H9 (cell line): ENCODE results near the gene CERK. TPM values are rescaled to one million over a fixed set of nuclear protein-coding genes. Genes with fewer than 3 reads are reported as not detected.

Experiments used
- DNase-seq: peaks from one replicate; pipeline ENCODE4 v3.0.0-alpha.2; 2017
- H2AFZ ChIP-seq: one replicate; pipeline ENCODE4 v1.6.1; 2013; ENCODE audit warnings: mild to moderate bottlenecking, low read length, control low read depth, moderate library complexity
- H2AK5ac ChIP-seq: 2 replicates; pipeline ENCODE4 v1.6.1; 2013; ENCODE audit warnings: low read length, control low read depth, mixed read lengths; ENCODE audit not compliant: insufficient read length
- H2BK120ac ChIP-seq: one replicate; pipeline ENCODE4 v1.6.1; 2013; ENCODE audit warnings: low read depth, mild to moderate bottlenecking, low read length, control low read depth, inconsistent platforms; ENCODE audit not compliant: poor library complexity, severe bottlenecking
- H2BK12ac ChIP-seq: 2 replicates; pipeline ENCODE4 v1.6.1; 2013; ENCODE audit warnings: low read length, control low read depth, mixed read lengths, low read depth; ENCODE audit not compliant: insufficient read length
- H2BK15ac ChIP-seq: 2 replicates; pipeline ENCODE4 v1.6.1; 2013; ENCODE audit warnings: low read depth, low read length, control low read depth
- H2BK20ac ChIP-seq: one replicate; pipeline ENCODE4 v1.6.1; 2013; ENCODE audit warnings: low read depth, mild to moderate bottlenecking, low read length, control low read depth, inconsistent platforms; ENCODE audit not compliant: poor library complexity, severe bottlenecking
- H2BK5ac ChIP-seq: 2 replicates; pipeline ENCODE4 v1.6.1; 2013; ENCODE audit warnings: low read length, control low read depth, mixed read lengths; ENCODE audit not compliant: insufficient read length
- H3K14ac ChIP-seq: 2 replicates; pipeline ENCODE4 v1.6.1; 2013; ENCODE audit warnings: low read length, control low read depth; ENCODE audit not compliant: insufficient read depth
- H3K18ac ChIP-seq: 2 replicates; pipeline ENCODE4 v1.6.1; 2013; ENCODE audit warnings: low read depth, mild to moderate bottlenecking, mixed read lengths, low read length, control low read depth; ENCODE audit not compliant: insufficient read length
- H3K23ac ChIP-seq: 2 replicates; pipeline ENCODE4 v1.6.1; 2013; ENCODE audit warnings: low read length, control low read depth, mixed read lengths, low read depth; ENCODE audit not compliant: insufficient read length
- H3K23me2 ChIP-seq: 2 replicates; pipeline ENCODE4 v1.6.1; 2013; ENCODE audit warnings: low read depth, mild to moderate bottlenecking, mixed read lengths, low read length, control low read depth; ENCODE audit not compliant: insufficient read length, poor library complexity, severe bottlenecking
- H3K27ac ChIP-seq: 2 replicates; pipeline ENCODE4 v1.5.1; 2013; ENCODE audit warnings: low read length, control low read depth, mixed read lengths, low read depth; ENCODE audit not compliant: insufficient read length
- H3K27me3 ChIP-seq: 2 replicates; pipeline ENCODE4 v1.6.1; 2013; ENCODE audit warnings: low read length, control low read depth, inconsistent platforms; ENCODE audit not compliant: insufficient read depth
- H3K4ac ChIP-seq: 2 replicates; pipeline ENCODE4 v1.6.1; 2013; ENCODE audit warnings: low read depth, mild to moderate bottlenecking, control low read depth, inconsistent platforms, low read length, moderate library complexity
- H3K4me1 ChIP-seq: 2 replicates; pipeline ENCODE4 v1.6.1; 2013; ENCODE audit warnings: low read length, control low read depth, inconsistent platforms; ENCODE audit not compliant: insufficient read depth
- H3K4me2 ChIP-seq: 2 replicates; pipeline ENCODE4 v1.6.1; 2013; ENCODE audit warnings: low read length, control low read depth, mixed read lengths; ENCODE audit not compliant: insufficient read length, insufficient read depth
- H3K56ac ChIP-seq: 2 replicates; pipeline ENCODE4 v1.6.1; 2013; ENCODE audit warnings: low read depth, mild to moderate bottlenecking, mixed read lengths, low read length, control low read depth; ENCODE audit not compliant: insufficient read length
- H3K79me1 ChIP-seq: 2 replicates; pipeline ENCODE4 v1.6.1; 2013; ENCODE audit warnings: low read depth, mild to moderate bottlenecking, moderate library complexity, low read length, control low read depth, inconsistent platforms; ENCODE audit not compliant: insufficient read depth, poor library complexity, severe bottlenecking
- H3K79me2 ChIP-seq: 2 replicates; pipeline ENCODE4 v1.6.1; 2013; ENCODE audit warnings: low read length, control low read depth, inconsistent platforms; ENCODE audit not compliant: insufficient read depth
- H3K9ac ChIP-seq: 2 replicates; pipeline ENCODE4 v1.6.1; 2013; ENCODE audit warnings: low read length, control low read depth, mixed read lengths; ENCODE audit not compliant: insufficient read length; ENCODE audit errors: extremely low read depth
- H3K9me3 ChIP-seq: one replicate; pipeline ENCODE4 v1.6.1; 2013; ENCODE audit warnings: low read depth, low read length, inconsistent platforms; ENCODE audit not compliant: control insufficient read depth
- H3T11ph ChIP-seq: one replicate; pipeline ENCODE4 v1.6.1; 2013; ENCODE audit warnings: mild to moderate bottlenecking, low read length, control low read depth, inconsistent platforms
- H4K20me1 ChIP-seq: one replicate; pipeline ENCODE4 v1.6.1; 2013; ENCODE audit not compliant: control insufficient read depth, insufficient read length, insufficient read depth
- H4K5ac ChIP-seq: 2 replicates; pipeline ENCODE4 v1.6.1; 2013; ENCODE audit warnings: low read depth, mild to moderate bottlenecking, mixed read lengths, low read length, control low read depth; ENCODE audit not compliant: insufficient read length
- H4K8ac ChIP-seq: replicated peaks from 2 replicates; pipeline ENCODE4 v1.6.1; 2013; ENCODE audit warnings: low read length, control low read depth, mixed read lengths, low read depth; ENCODE audit not compliant: insufficient read length
- H4K91ac ChIP-seq: 2 replicates; pipeline ENCODE4 v1.6.1; 2013; ENCODE audit warnings: low read depth, mild to moderate bottlenecking, moderate library complexity, mixed read lengths, low read length, control low read depth; ENCODE audit not compliant: insufficient read length
- H3K27ac Mint-ChIP-seq, 3 experiments: 2 replicates in 2 of 3; 3 replicates in 1 of 3; pipeline ENCODE4 v1.8.0; 2020 to 2021; ENCODE audit warnings: mixed read lengths in 3 of 3, mild to moderate bottlenecking in 1 of 3, moderate library complexity in 1 of 3
- H3K27me3 Mint-ChIP-seq: 2 replicates; pipeline ENCODE4 v1.8.0; 2021; ENCODE audit warnings: low read depth, mild to moderate bottlenecking, moderate library complexity, mixed read lengths
- H3K36me3 Mint-ChIP-seq, 3 experiments: 2 replicates in 2 of 3; 3 replicates in 1 of 3; pipeline ENCODE4 v1.8.0; 2020 to 2021; ENCODE audit warnings: low read depth in 3 of 3, mixed read lengths in 3 of 3; ENCODE audit not compliant: insufficient read depth in 1 of 3
- H3K4me1 Mint-ChIP-seq, 2 experiments: 2 replicates each; pipeline ENCODE4 v1.8.0; 2020; ENCODE audit warnings: mixed read lengths in 2 of 2
- H3K4me3 Mint-ChIP-seq, 2 experiments: 2 replicates in 1 of 2; 3 replicates in 1 of 2; pipeline ENCODE4 v1.8.0; 2020 to 2021; ENCODE audit warnings: mild to moderate bottlenecking in 2 of 2, mixed read lengths in 2 of 2, moderate library complexity in 1 of 2
- H3K9me3 Mint-ChIP-seq, 2 experiments: 2 replicates in 1 of 2; 3 replicates in 1 of 2; pipeline ENCODE4 v1.8.0; 2020; ENCODE audit warnings: mild to moderate bottlenecking in 2 of 2, mixed read lengths in 2 of 2, moderate library complexity in 1 of 2
- CTCF ChIP-seq: fragments of 200-600 bp; sonication (generic); conservative IDR thresholded peaks from 3 replicates; pipeline ENCODE4 v1.8.0; 2021; ENCODE audit warnings: antibody characterized with exemption, mild to moderate bottlenecking
- WGBS: extraction: QIAGEN DNeasy Blood & Tissue Kit; methylation state at CpG from one replicate; pipeline ENCODE4 v1.1.7; 2013; ENCODE audit warnings: missing lambda C conversion rate, low lambda C conversion rate, mixed read lengths; ENCODE audit not compliant: insufficient read length; ENCODE audit errors: extremely low coverage; 5-methylcytosine and 5-hydroxymethylcytosine counted together
- total RNA-seq: library from RNA; stranded (reverse); gene quantifications from 2 replicates; pipeline ENCODE4 v1.2.1, GENCODE V29; 2021

Gene CERK
- total RNA-seq, 1 experiment from 2014 or later, result 47.1 TPM

GRCh38 chr22:46741974-46742519 is 4.0 kb upstream of the CERK start:
- H2AFZ ChIP-seq, result no peak overlapping the region
- H3K9ac ChIP-seq, result no peak overlapping the region
- H3K23ac ChIP-seq, result no peak overlapping the region
- H3T11ph ChIP-seq, result no peak overlapping the region
- no peaks in the 10 kb centered on the region for H3K23me2 ChIP-seq
- H4K91ac ChIP-seq, result no peak overlapping the region
- no peaks in the 10 kb centered on the region for H3K79me1 ChIP-seq
- no peak overlapping the region for H3K4ac ChIP-seq
- Mint-ChIP-seq H3K4me1 (peaks cover 9 to 11% of the 10 kb centered on the region in 2 experiments), H3K36me3 (no peaks in the 10 kb centered on the region), H3K27ac (no peak overlapping the region), H3K9me3 (peaks cover 3 to 8% of the 10 kb centered on the region in 2 experiments; a peak in 3 of 5 replicates), H3K27me3 (peaks cover 23% of the 10 kb centered on the region), H3K4me3 (no peak overlapping the region)
- no peaks in the 10 kb centered on the region for H3K27me3 ChIP-seq
- no peak overlapping the region for H2AK5ac ChIP-seq
- H4K8ac ChIP-seq, result no peak overlapping the region
- H3K4me2 ChIP-seq, result no peak overlapping the region
- H3K4me1 ChIP-seq, result no peaks in the 10 kb centered on the region
- no peak for TF ChIP-seq CTCF
- no peak for DNase-seq
- no peak overlapping the region for H2BK20ac ChIP-seq
- H3K14ac ChIP-seq, result no peak overlapping the region
- no peaks in the 10 kb centered on the region for H3K9me3 ChIP-seq
- H3K18ac ChIP-seq, result no peak overlapping the region
- H2BK15ac ChIP-seq, result no peak overlapping the region
- H4K20me1 ChIP-seq, result no peaks in the 10 kb centered on the region
- H3K56ac ChIP-seq, result no peak overlapping the region
- no peaks in the 10 kb centered on the region for H3K79me2 ChIP-seq
- H4K5ac ChIP-seq, result no peak overlapping the region
- H2BK12ac ChIP-seq, result no peak overlapping the region
- no peak overlapping the region for H3K27ac ChIP-seq
- no CpG with 5 or more reads among the region's 6 CpGs for WGBS
- H2BK120ac ChIP-seq, result no peak overlapping the region
- no peak overlapping the region for H2BK5ac ChIP-seq
